IMR-90 (cell line): ENCODE data around the gene TXNDC15. TPM values are rescaled to one million over a fixed set of nuclear protein-coding genes. Genes with fewer than 3 reads are reported as not detected.

Source experiments
- ATAC-seq: fragments of 200-7000 bp; cut with Tn5 transposase; 2 replicates; pipeline ENCODE4 v1.9.1; 2020; ENCODE audit warnings: low read depth, mild to moderate bottlenecking, moderate library complexity
- BruUV-seq: library from RNA; stranded (reverse); fragments of 400-500 nt; replicated peaks from 2 replicates; lab custom pipeline; 2021; lab: Mats Ljungman, UMichigan
- CTCF ChIA-PET: fragments of 300-600 bp; formaldehyde crosslinking; extraction: SDS; loops from one replicate; lab custom pipeline; 2021; ENCODE audit warnings: antibody characterized with exemption; lab: Yijun Ruan, JAX
- POLR2A ChIA-PET: fragments of 300-600 bp; sonication (Branson Sonifier 250); formaldehyde crosslinking; loops from one replicate; lab custom pipeline; 2022; ENCODE audit warnings: antibody characterized with exemption; ENCODE audit not compliant: unreplicated experiment; lab: Charles Lee
- DNase-seq: peaks from one replicate; pipeline ENCODE4 v3.0.0; 2013
- H2AFZ ChIP-seq: replicated peaks from 2 replicates; pipeline ENCODE3; 2013; ENCODE audit warnings: low read length, mild to moderate bottlenecking; ENCODE audit not compliant: poor library complexity
- H2AK5ac ChIP-seq: 2 replicates; pipeline ENCODE4 v1.6.1; 2013; ENCODE audit warnings: low read depth, low read length, inconsistent platforms
- H2AK9ac ChIP-seq: replicated peaks from 2 replicates; pipeline ENCODE3; 2013; ENCODE audit warnings: mild to moderate bottlenecking, low read depth, low read length, moderate library complexity; ENCODE audit not compliant: poor library complexity
- H2BK120ac ChIP-seq: 2 replicates; pipeline ENCODE4 v1.6.1; 2013; ENCODE audit warnings: low read depth, low read length, inconsistent platforms
- H2BK15ac ChIP-seq: 3 replicates; pipeline ENCODE4 v1.6.1; 2013; ENCODE audit warnings: low read depth, low read length, inconsistent platforms
- H2BK20ac ChIP-seq: 2 replicates; pipeline ENCODE4 v1.6.1; 2013; ENCODE audit warnings: low read depth, mild to moderate bottlenecking, inconsistent platforms, low read length, moderate library complexity
- H2BK5ac ChIP-seq: 2 replicates; pipeline ENCODE4 v1.6.1; 2013; ENCODE audit warnings: mild to moderate bottlenecking, low read depth, low read length, inconsistent platforms; ENCODE audit not compliant: poor library complexity, severe bottlenecking
- H3K14ac ChIP-seq: replicated peaks from 2 replicates; pipeline ENCODE4 v1.6.1; 2013; ENCODE audit warnings: low read depth, low read length, inconsistent platforms
- H3K18ac ChIP-seq: 2 replicates; pipeline ENCODE4 v1.6.1; 2013; ENCODE audit warnings: low read depth, low read length, control low read depth
- H3K23ac ChIP-seq: 2 replicates; pipeline ENCODE4 v1.6.1; 2013; ENCODE audit warnings: low read depth, low read length, inconsistent platforms
- H3K27ac ChIP-seq: 2 replicates; pipeline ENCODE4 v1.5.1; 2013; ENCODE audit warnings: mild to moderate bottlenecking, control low read depth, low read length; ENCODE audit not compliant: insufficient read depth
- H3K27me3 ChIP-seq: 2 replicates; pipeline ENCODE4 v1.6.1; 2013; ENCODE audit warnings: low read length; ENCODE audit not compliant: control insufficient read depth, insufficient read depth
- H3K36me3 ChIP-seq: 2 replicates; pipeline ENCODE4 v1.6.1; 2013; ENCODE audit warnings: low read length, mixed read lengths; ENCODE audit not compliant: control insufficient read depth, insufficient read depth
- H3K4ac ChIP-seq: 2 replicates; pipeline ENCODE4 v1.6.1; 2013; ENCODE audit warnings: low read depth, low read length, inconsistent platforms
- H3K4me1 ChIP-seq: 2 replicates; pipeline ENCODE4 v1.6.1; 2013; ENCODE audit warnings: low read length, mixed read lengths; ENCODE audit not compliant: control insufficient read depth, insufficient read depth
- H3K4me2 ChIP-seq: 2 replicates; pipeline ENCODE4 v1.6.1; 2013; ENCODE audit warnings: low read depth, mild to moderate bottlenecking, control low read depth, low read length, moderate library complexity
- H3K4me3 ChIP-seq: 2 replicates; pipeline ENCODE4 v1.5.1; 2013; ENCODE audit warnings: low read depth, mild to moderate bottlenecking, control low read depth, low read length, moderate library complexity; ENCODE audit not compliant: insufficient read depth
- H3K56ac ChIP-seq: 2 replicates; pipeline ENCODE4 v1.6.1; 2013; ENCODE audit warnings: low read length, inconsistent platforms; ENCODE audit not compliant: insufficient read depth; ENCODE audit errors: extremely low read depth
- H3K79me1 ChIP-seq, 2 experiments: 2 replicates each; pipeline ENCODE4 v1.6.1; 2013; ENCODE audit warnings: low read length in 2 of 2, inconsistent platforms in 1 of 2, low read depth in 1 of 2
- H3K9ac ChIP-seq: 2 replicates; pipeline ENCODE4 v1.6.1; 2013; ENCODE audit warnings: low read depth, low read length, control low read depth
- H3K9me1 ChIP-seq: 2 replicates; pipeline ENCODE4 v1.6.1; 2013; ENCODE audit warnings: low read length, inconsistent platforms; ENCODE audit not compliant: insufficient read depth
- H3K9me3 ChIP-seq: 2 replicates; pipeline ENCODE4 v1.6.1; 2013; ENCODE audit warnings: low read length; ENCODE audit not compliant: control insufficient read depth, insufficient read depth
- H4K20me1 ChIP-seq: 2 replicates; pipeline ENCODE4 v1.6.1; 2013; ENCODE audit warnings: low read length, inconsistent platforms; ENCODE audit not compliant: insufficient read depth
- H4K5ac ChIP-seq: 2 replicates; pipeline ENCODE4 v1.6.1; 2013; ENCODE audit warnings: mild to moderate bottlenecking, low read depth, low read length, control low read depth
- H4K8ac ChIP-seq, 2 experiments: 2 replicates each; pipeline ENCODE4 v1.6.1; 2013; ENCODE audit warnings: low read depth in 2 of 2, low read length in 2 of 2, control low read depth in 1 of 2, inconsistent platforms in 1 of 2
- H4K91ac ChIP-seq: 2 replicates; pipeline ENCODE4 v1.6.1; 2013; ENCODE audit warnings: low read depth, low read length, inconsistent platforms; ENCODE audit not compliant: insufficient read depth
- BHLHE40 ChIP-seq: fragments of 150-350 bp; IDR thresholded peaks from 2 replicates; pipeline ENCODE4 v1.6.1; 2016; ENCODE audit warnings: mild to moderate bottlenecking, low read depth, low read length
- MAFK ChIP-seq: IDR thresholded peaks from 2 replicates; pipeline ENCODE4 v1.6.1; 2012; ENCODE audit warnings: low read depth, low read length, improper control_type of control experiment
- MAZ ChIP-seq: IDR thresholded peaks from 2 replicates; pipeline ENCODE4 v1.6.1; 2012; ENCODE audit warnings: low read depth, mild to moderate bottlenecking, low read length, improper control_type of control experiment, moderate library complexity, borderline replicate concordance
- POLR2A ChIP-seq: IDR thresholded peaks from 2 replicates; pipeline ENCODE4 v1.6.1; 2012; ENCODE audit warnings: mild to moderate bottlenecking, low read depth, low read length
- RFX5 ChIP-seq: IDR thresholded peaks from 2 replicates; pipeline ENCODE4 v1.8.0; 2012; ENCODE audit warnings: low read depth, mild to moderate bottlenecking, low read length, moderate library complexity
- WGBS, 2 experiments: methylation state at CpG; one replicate each; pipeline versions ENCODE4 v1.1.5 to v1.1.7; 2013; ENCODE audit warnings: missing lambda C conversion rate in 2 of 2; ENCODE audit not compliant: insufficient read length in 1 of 2; ENCODE audit errors: extremely low coverage in 2 of 2; 5-methylcytosine and 5-hydroxymethylcytosine counted together
- dilution Hi-C: fragments of 300-500 bp; cut with HindIII; formaldehyde crosslinking; loops from one replicate; pipeline ENCODE4 v1.14.3; 2018; ENCODE audit warnings: low sequenced_read_pairs; ENCODE audit not compliant: unreplicated experiment
- in situ Hi-C: fragments of 300-500 bp; cut with MboI; formaldehyde crosslinking; loops from 3 replicates; pipeline ENCODE4 v1.14.3; 2019; ENCODE audit warnings: low sequenced_read_pairs, inconsistent platforms, mixed read lengths
- intact Hi-C: fragments of 100-400 bp; cut with micrococcal nuclease; formaldehyde crosslinking; loops from 2 replicates; pipeline ENCODE4 v1.10.0; 2022
- polyA plus RNA-seq, 3 experiments: library from polyadenylated mRNA; depleted of rRNA; stranded (reverse); fragments of >200 nt; gene quantifications; 2 replicates each; pipeline ENCODE4 v1.2.3, GENCODE V29; 2012; ENCODE audit warnings: low replicate concordance in 1 of 3
- total RNA-seq: library from RNA; depleted of rRNA; stranded (reverse); fragments of >200 nt; gene quantifications from 2 replicates; pipeline ENCODE4 v1.2.3, GENCODE V29; 2012
- TF ChIP-seq, protein P1 (sequence below): conservative IDR thresholded peaks from 2 replicates; pipeline ENCODE4 v1.5.1; 2012; ENCODE audit warnings: mild to moderate bottlenecking, low read depth, low read length, improper control_type of control experiment

Gene TXNDC15
- total and polyA plus RNA-seq, 2 of the 4 experiments (the other 2 are of a cell fraction): 87.0 to 125 TPM

- ChIA-PET CTCF (interaction anchor here (0.6 kb wide), 1 partner anchor 243 kb away, joined by 3 read pairs; no protein-coding TSS in a partner anchor), POLR2A (no interaction called here)
- ATAC-seq (no peak), DNase-seq (no peak)
- H3K23ac ChIP-seq: no peak overlapping the region
- no peaks in the 10 kb centered on the region; the same call in 1 of the 2 replicates for H3K9me1 ChIP-seq
- H4K91ac ChIP-seq: no peak overlapping the region
- WGBS, 2 experiments: no CpG with 5 or more reads among the region's 3 CpGs
- H3K18ac ChIP-seq: no peak overlapping the region
- peaks cover 21% of the 10 kb centered on the region for H3K36me3 ChIP-seq
- H2AFZ ChIP-seq: no peak overlapping the region
- dilution Hi-C loops (no loop called here), in situ Hi-C loops (no loop called here), intact Hi-C loops (no loop called here)
- H2BK20ac ChIP-seq: no peak overlapping the region
- H4K8ac ChIP-seq: no peak overlapping the region
- H3K9ac ChIP-seq: no peak overlapping the region
- no TSS peak for BruUV-seq
- peaks cover 4% of the 10 kb centered on the region; the same call in 1 of the 2 replicates for H4K20me1 ChIP-seq
- no peak overlapping the region for H2AK9ac ChIP-seq
- no peak overlapping the region for H3K4me2 ChIP-seq
- H3K4ac ChIP-seq: no peak overlapping the region
- H3K56ac ChIP-seq: no peak overlapping the region
- H3K9me3 ChIP-seq: no peaks in the 10 kb centered on the region
- TF ChIP-seq POLR2A: no peak
- no peak for TF ChIP-seq MAZ
- TF ChIP-seq, protein P1, sequence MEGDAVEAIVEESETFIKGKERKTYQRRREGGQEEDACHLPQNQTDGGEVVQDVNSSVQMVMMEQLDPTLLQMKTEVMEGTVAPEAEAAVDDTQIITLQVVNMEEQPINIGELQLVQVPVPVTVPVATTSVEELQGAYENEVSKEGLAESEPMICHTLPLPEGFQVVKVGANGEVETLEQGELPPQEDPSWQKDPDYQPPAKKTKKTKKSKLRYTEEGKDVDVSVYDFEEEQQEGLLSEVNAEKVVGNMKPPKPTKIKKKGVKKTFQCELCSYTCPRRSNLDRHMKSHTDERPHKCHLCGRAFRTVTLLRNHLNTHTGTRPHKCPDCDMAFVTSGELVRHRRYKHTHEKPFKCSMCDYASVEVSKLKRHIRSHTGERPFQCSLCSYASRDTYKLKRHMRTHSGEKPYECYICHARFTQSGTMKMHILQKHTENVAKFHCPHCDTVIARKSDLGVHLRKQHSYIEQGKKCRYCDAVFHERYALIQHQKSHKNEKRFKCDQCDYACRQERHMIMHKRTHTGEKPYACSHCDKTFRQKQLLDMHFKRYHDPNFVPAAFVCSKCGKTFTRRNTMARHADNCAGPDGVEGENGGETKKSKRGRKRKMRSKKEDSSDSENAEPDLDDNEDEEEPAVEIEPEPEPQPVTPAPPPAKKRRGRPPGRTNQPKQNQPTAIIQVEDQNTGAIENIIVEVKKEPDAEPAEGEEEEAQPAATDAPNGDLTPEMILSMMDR: no peak
- no peak for TF ChIP-seq MAFK
- TF ChIP-seq BHLHE40: no peak
- no peak for TF ChIP-seq RFX5
- no peak overlapping the region for H2BK15ac ChIP-seq
- H3K79me1 ChIP-seq: peaks cover 18 to 39% of the 10 kb centered on the region in 2 experiments
- no peak overlapping the region for H4K5ac ChIP-seq
- H3K27ac ChIP-seq: no peak overlapping the region
- no peak overlapping the region for H3K4me3 ChIP-seq
- no peaks in the 10 kb centered on the region for H3K27me3 ChIP-seq
- no peak overlapping the region for H3K14ac ChIP-seq
- no peaks in the 10 kb centered on the region for H3K4me1 ChIP-seq
- no peak overlapping the region for H2BK5ac ChIP-seq
- H2BK120ac ChIP-seq: no peak overlapping the region
- no peak overlapping the region for H2AK5ac ChIP-seq
Measured at GRCh38 chr5:134892282-134892681, 18.1 kb downstream of the TXNDC15 start.
